Caco-2 (cell line): ENCODE measurements around the gene POU2F2. TPM values are rescaled to one million over a fixed set of nuclear protein-coding genes. Genes with fewer than 3 reads are reported as not detected.

Source experiments
- BruUV-seq: library from RNA; stranded (reverse); fragments of 400-500 nt; replicated peaks from 2 replicates; lab custom pipeline; 2021; lab: Mats Ljungman, UMichigan
- CTCF ChIA-PET: fragments of 300-600 bp; sonication (Branson Sonifier 250); formaldehyde crosslinking; loops from one replicate; lab custom pipeline; 2022; ENCODE audit warnings: antibody characterized with exemption; lab: Charles Lee
- POLR2A ChIA-PET: fragments of 300-600 bp; sonication (Branson Sonifier 250); formaldehyde crosslinking; loops from one replicate; lab custom pipeline; 2022; ENCODE audit warnings: antibody characterized with exemption; lab: Charles Lee
- DNase-seq, 2 experiments: peaks; one replicate each; pipeline versions ENCODE4 v3.0.0 to v3.0.0-alpha.2; 2020 to 2022
- H3K27me3 ChIP-seq: replicated peaks from 2 replicates; pipeline ENCODE4 v1.6.0; 2011; ENCODE audit warnings: low read length; ENCODE audit not compliant: control insufficient read depth, insufficient read depth
- H3K36me3 ChIP-seq: 2 replicates; pipeline ENCODE4 v1.5.1; 2011; ENCODE audit warnings: low read length; ENCODE audit not compliant: control insufficient read depth, insufficient read depth
- H3K4me1 ChIP-seq: fragments of 250-450 bp; sonication (Bioruptor Pico); 2 replicates; pipeline ENCODE4 v1.5.1; 2020; ENCODE audit warnings: mild to moderate bottlenecking
- H3K4me3 ChIP-seq: 2 replicates; pipeline ENCODE4 v1.5.1; 2011; ENCODE audit warnings: low read depth, mild to moderate bottlenecking, control low read depth, low read length
- H3K9me3 ChIP-seq: fragments of 250-450 bp; sonication (Bioruptor Pico); 2 replicates; pipeline ENCODE4 v1.5.1; 2020; ENCODE audit warnings: mild to moderate bottlenecking, moderate library complexity
- H3K27ac Mint-ChIP-seq: one replicate; pipeline ENCODE4 v1.8.0; 2022; ENCODE audit warnings: mixed read lengths; ENCODE audit not compliant: unreplicated experiment
- H3K27me3 Mint-ChIP-seq: one replicate; pipeline ENCODE4 v1.8.0; 2022; ENCODE audit warnings: mixed read lengths; ENCODE audit not compliant: insufficient read depth, unreplicated experiment
- H3K36me3 Mint-ChIP-seq: one replicate; pipeline ENCODE4 v1.8.0; 2022; ENCODE audit warnings: mild to moderate bottlenecking, mixed read lengths; ENCODE audit not compliant: insufficient read depth, unreplicated experiment
- H3K4me1 Mint-ChIP-seq: one replicate; pipeline ENCODE4 v1.8.0; 2022; ENCODE audit warnings: low read depth, mixed read lengths; ENCODE audit not compliant: unreplicated experiment
- H3K4me3 Mint-ChIP-seq: one replicate; pipeline ENCODE4 v1.8.0; 2022; ENCODE audit warnings: mild to moderate bottlenecking, moderate library complexity, mixed read lengths; ENCODE audit not compliant: unreplicated experiment
- H3K9me3 Mint-ChIP-seq: one replicate; pipeline ENCODE4 v1.8.0; 2022; ENCODE audit warnings: mixed read lengths; ENCODE audit not compliant: unreplicated experiment
- intact Hi-C: fragments of 100-400 bp; cut with micrococcal nuclease; formaldehyde crosslinking; loops from one replicate; pipeline ENCODE4 v1.10.0; 2022; ENCODE audit not compliant: unreplicated experiment
- total RNA-seq: library from RNA; stranded (reverse); gene quantifications from 2 replicates; pipeline ENCODE4 v1.2.3, GENCODE V29; 2022
- TF ChIP-seq, protein P1 (sequence below), 2 experiments: fragments of 200-600 bp in 1 of 2; IDR thresholded peaks; 1 replicate in 1 of 2; 2 replicates in 1 of 2; pipeline versions ENCODE4 v1.5.1 to v1.8.0; 2011 to 2022; ENCODE audit warnings: antibody characterized with exemption in 1 of 2, control low read depth in 1 of 2, inconsistent platforms in 1 of 2, low read depth in 1 of 2, low read length in 1 of 2, mild to moderate bottlenecking in 1 of 2, moderate library complexity in 1 of 2; ENCODE audit not compliant: insufficient read depth in 1 of 2, severe bottlenecking in 1 of 2, unreplicated experiment in 1 of 2

Gene POU2F2
- total RNA-seq, 1 experiment from 2014 or later, result 1.5 TPM

DNA sequence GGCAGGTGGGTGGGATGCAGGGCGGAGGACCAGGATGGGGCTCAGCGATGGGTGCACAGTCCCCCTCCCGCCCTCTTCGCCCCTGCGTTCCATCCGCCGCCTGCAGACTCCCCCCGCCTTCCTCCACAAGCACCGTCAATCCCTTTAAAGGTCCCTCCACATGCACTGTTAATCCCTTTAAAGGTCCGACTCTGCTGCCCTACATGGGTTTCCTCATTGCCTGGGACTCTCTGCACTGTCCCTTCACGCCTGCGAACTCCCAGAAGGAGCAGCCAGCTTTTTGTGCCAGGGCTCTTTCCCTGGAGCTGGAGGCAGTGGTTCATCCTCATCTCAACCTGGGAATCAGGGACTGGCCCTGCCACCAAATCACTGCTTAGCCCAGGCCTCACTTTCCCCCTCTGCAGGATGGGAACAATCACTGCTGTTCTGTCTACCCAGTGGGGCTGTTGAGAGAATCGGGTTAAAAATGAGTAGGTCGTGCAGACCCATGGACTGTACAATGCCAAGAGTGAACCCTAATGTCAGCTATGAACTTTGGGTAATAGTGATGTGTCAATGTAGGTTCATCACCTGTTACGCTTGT, 35.9 kb downstream of the POU2F2 start:
- Mint-ChIP-seq H3K36me3 (no peaks in the 10 kb centered on the region), H3K4me3 (no peak overlapping the region), H3K4me1 (no peaks in the 10 kb centered on the region), H3K27me3 (peaks cover 4% of the 10 kb centered on the region), H3K9me3 (no peaks in the 10 kb centered on the region), H3K27ac (no peak overlapping the region)
- H3K4me3 ChIP-seq, result no peak overlapping the region
- TF ChIP-seq, protein P1, sequence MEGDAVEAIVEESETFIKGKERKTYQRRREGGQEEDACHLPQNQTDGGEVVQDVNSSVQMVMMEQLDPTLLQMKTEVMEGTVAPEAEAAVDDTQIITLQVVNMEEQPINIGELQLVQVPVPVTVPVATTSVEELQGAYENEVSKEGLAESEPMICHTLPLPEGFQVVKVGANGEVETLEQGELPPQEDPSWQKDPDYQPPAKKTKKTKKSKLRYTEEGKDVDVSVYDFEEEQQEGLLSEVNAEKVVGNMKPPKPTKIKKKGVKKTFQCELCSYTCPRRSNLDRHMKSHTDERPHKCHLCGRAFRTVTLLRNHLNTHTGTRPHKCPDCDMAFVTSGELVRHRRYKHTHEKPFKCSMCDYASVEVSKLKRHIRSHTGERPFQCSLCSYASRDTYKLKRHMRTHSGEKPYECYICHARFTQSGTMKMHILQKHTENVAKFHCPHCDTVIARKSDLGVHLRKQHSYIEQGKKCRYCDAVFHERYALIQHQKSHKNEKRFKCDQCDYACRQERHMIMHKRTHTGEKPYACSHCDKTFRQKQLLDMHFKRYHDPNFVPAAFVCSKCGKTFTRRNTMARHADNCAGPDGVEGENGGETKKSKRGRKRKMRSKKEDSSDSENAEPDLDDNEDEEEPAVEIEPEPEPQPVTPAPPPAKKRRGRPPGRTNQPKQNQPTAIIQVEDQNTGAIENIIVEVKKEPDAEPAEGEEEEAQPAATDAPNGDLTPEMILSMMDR (IDR thresholded peaks at IDR 0.05; ENCODE audit: insufficient read depth in 1 of 2, low read depth in 1 of 2, low read length in 1 of 2, severe bottlenecking in 1 of 2, unreplicated experiment in 1 of 2), result no peak
- DNase-seq, result no peak
- no peaks in the 10 kb centered on the region for H3K27me3 ChIP-seq
- H3K4me1 ChIP-seq, result peaks cover 4% of the 10 kb centered on the region; the same call in 1 of the 2 replicates
- H3K36me3 ChIP-seq, result no peaks in the 10 kb centered on the region
- no TSS peak for BruUV-seq
- CTCF ChIA-PET, result interaction anchor here (0.6 to 0.7 kb wide), 3 partner anchors 12 to 213 kb away, joined by 4 to 8 read pairs (median 4); no protein-coding TSS in a partner anchor
- intact Hi-C loops, result no loop called here
- H3K9me3 ChIP-seq, result no peaks in the 10 kb centered on the region
- POLR2A ChIA-PET, result interaction anchor here (0.5 kb wide), 1 partner anchor 15 kb away, joined by 3 read pairs; no protein-coding TSS in a partner anchor

DNA sequence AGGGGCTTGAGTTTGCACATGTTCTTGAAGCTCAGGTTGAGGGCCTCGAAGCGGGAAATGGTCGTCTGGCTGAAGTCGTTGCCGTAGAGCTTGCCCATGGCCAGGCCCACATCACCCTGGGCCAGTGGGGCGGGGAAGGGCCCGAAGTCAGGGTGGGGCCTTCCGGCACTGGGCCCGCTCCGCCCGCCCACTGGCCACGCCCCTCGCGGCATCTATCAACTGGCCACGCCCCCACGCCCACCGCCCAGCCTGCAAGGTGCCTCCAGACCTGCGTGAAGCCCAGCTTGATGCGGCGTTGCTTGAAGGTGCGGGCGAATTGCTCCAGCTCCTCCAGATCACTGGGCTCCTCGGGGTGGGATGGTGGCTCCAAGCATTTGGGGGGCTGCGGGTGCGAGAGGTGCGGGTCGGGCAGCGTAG, 36.4 kb downstream of the POU2F2 start:
- Mint-ChIP-seq H3K9me3 (no peaks in the 10 kb centered on the region), H3K27me3 (peaks cover 4% of the 10 kb centered on the region), H3K36me3 (no peaks in the 10 kb centered on the region), H3K27ac (no peak overlapping the region), H3K4me1 (no peaks in the 10 kb centered on the region), H3K4me3 (no peak overlapping the region)
- intact Hi-C loops, result no loop called here
- POLR2A ChIA-PET, result no interaction called here
- DNase-seq, result no peak
- Histone ChIP-seq H3K4me3 (no peak overlapping the region), H3K36me3 (no peaks in the 10 kb centered on the region), H3K9me3 (no peaks in the 10 kb centered on the region), H3K4me1 (peaks cover 4% of the 10 kb centered on the region; the same call in 1 of the 2 replicates), H3K27me3 (no peaks in the 10 kb centered on the region)
- BruUV-seq, result no TSS peak
- CTCF ChIA-PET, result interaction anchor here (0.6 to 0.7 kb wide), 2 partner anchors 25 to 104 kb away, joined by 4 to 11 read pairs; no protein-coding TSS in a partner anchor
- TF ChIP-seq, protein P1 (IDR thresholded peaks at IDR 0.05; ENCODE audit: insufficient read depth in 1 of 2, low read depth in 1 of 2, low read length in 1 of 2, severe bottlenecking in 1 of 2, unreplicated experiment in 1 of 2), result no peak

DNA sequence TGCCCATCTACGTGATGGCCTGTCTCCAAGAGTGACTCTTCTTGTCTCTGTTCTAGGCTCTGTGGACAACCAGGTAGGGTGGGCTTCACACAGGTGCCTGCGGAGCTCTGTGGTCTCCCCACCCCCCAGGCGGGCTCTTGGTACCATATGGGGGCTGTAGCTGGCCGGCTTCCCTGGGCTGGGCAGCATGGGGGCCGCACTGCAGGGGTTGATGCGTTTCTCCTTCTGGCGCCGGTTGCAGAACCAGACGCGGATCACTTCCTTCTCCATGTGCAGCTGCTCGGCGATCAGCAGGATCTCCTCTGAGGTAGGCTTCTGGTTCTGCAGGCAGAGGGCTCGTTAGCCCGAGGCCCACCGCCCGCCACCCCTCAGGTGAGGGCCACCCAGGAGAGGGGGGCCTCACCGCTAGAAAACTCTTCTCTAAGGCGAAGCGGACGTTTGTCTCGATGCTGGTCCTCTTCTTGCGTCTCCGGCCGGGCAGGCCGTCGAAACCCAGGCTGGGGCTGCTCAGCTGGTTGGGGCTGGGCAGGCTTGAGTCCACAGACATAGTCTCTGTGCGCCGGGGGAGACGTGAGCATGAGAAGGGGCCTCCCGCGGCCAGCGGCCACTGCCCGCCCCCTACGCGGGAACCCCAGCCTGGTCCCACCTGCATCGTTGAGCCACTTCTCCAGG, 37.0 kb downstream of the POU2F2 start:
- Histone ChIP-seq H3K36me3 (no peaks in the 10 kb centered on the region), H3K27me3 (no peaks in the 10 kb centered on the region), H3K4me1 (peaks cover 4% of the 10 kb centered on the region; the same call in 1 of the 2 replicates), H3K4me3 (no peak overlapping the region), H3K9me3 (no peaks in the 10 kb centered on the region)
- ChIA-PET POLR2A (no interaction called here), CTCF (interaction anchor here (0.6 to 0.7 kb wide), 2 partner anchors 25 to 104 kb away, joined by 4 to 11 read pairs; no protein-coding TSS in a partner anchor)
- Mint-ChIP-seq H3K4me3 (no peak overlapping the region), H3K4me1 (no peaks in the 10 kb centered on the region), H3K36me3 (no peaks in the 10 kb centered on the region), H3K27ac (no peak overlapping the region), H3K9me3 (no peaks in the 10 kb centered on the region), H3K27me3 (peaks cover 4% of the 10 kb centered on the region)
- BruUV-seq, result no TSS peak
- intact Hi-C loops, result no loop called here
- DNase-seq, result no peak
- TF ChIP-seq, protein P1 (IDR thresholded peaks at IDR 0.05; ENCODE audit: insufficient read depth in 1 of 2, low read depth in 1 of 2, low read length in 1 of 2, severe bottlenecking in 1 of 2, unreplicated experiment in 1 of 2), result no peak
